NCI-H748 treated with DMSO at 0.1 percent for 48 hours (cell line): ENCODE results near the gene LPCAT3.
"Not testable (repeated sequence)": the region's sequence is repeated elsewhere in the genome, so short reads cannot be mapped to it uniquely, and the experiment has no call there.

Source experiments
- DNase-seq: peaks from one replicate; lab custom pipeline; 2025; lab: John Stamatoyannopoulos, UW

LPCAT3 gene

GRCh38 chr12:7018350-7019042, at the start of gene LPCAT3:
LPCAT3 (minus strand) TSS chr12:7018476; CDS start chr12:7018424, 52 bp downstream.
- DNase-seq: peak; percentile 92

GRCh38 chr12:7067096-7067495, 48.8 kb upstream of the LPCAT3 start:
- no peak for DNase-seq

- no peak for DNase-seq
Observed at GRCh38 chr12:7066596-7066995, 48.3 kb upstream of the LPCAT3 start.

- no peak for DNase-seq
Observed at GRCh38 chr12:7065073-7065623, 46.9 kb upstream of the LPCAT3 start.

- no peak for DNase-seq
Observed at GRCh38 chr12:7064516-7064915, 46.2 kb upstream of the LPCAT3 start.

- DNase-seq: no peak
Observed at GRCh38 chr12:7061596-7061995, 43.3 kb upstream of the LPCAT3 start.

- no peak for DNase-seq
Observed at GRCh38 chr12:7061138-7061537, 42.9 kb upstream of the LPCAT3 start.

- no peak for DNase-seq
Observed at GRCh38 chr12:7060353-7060954, 42.2 kb upstream of the LPCAT3 start, which contains the start of gene C1S. C1S (plus strand) TSS chr12:7060718; CDS start chr12:7061913, 1,195 bp downstream.

- no peak for DNase-seq
Observed at GRCh38 chr12:7059780-7060179, 41.5 kb upstream of the LPCAT3 start.

- no peak for DNase-seq
Observed at GRCh38 chr12:7058850-7059395, 40.6 kb upstream of the LPCAT3 start.

- DNase-seq: no peak
Observed at GRCh38 chr12:7058163-7058845, 40.0 kb upstream of the LPCAT3 start.

GRCh38 chr12:7055736-7056135, 37.5 kb upstream of the LPCAT3 start:
- not testable (repeated sequence) for DNase-seq

GRCh38 chr12:7054925-7055324, 36.6 kb upstream of the LPCAT3 start:
- no peak for DNase-seq

- not testable (repeated sequence) for DNase-seq
Observed at GRCh38 chr12:7049973-7050372, 31.7 kb upstream of the LPCAT3 start.

- DNase-seq: not testable (repeated sequence)
Observed at GRCh38 chr12:7049445-7049951, 31.2 kb upstream of the LPCAT3 start.

- DNase-seq: no peak
Observed at GRCh38 chr12:7047306-7047705, 29.0 kb upstream of the LPCAT3 start.

- no peak for DNase-seq
Observed at GRCh38 chr12:7046383-7047105, 28.3 kb upstream of the LPCAT3 start.

- no peak for DNase-seq
Observed at GRCh38 chr12:7045913-7046312, 27.6 kb upstream of the LPCAT3 start.

- DNase-seq: peak; percentile 4
Observed at GRCh38 chr12:7042842-7043241, 24.6 kb upstream of the LPCAT3 start.

GRCh38 chr12:7039403-7039802, 21.1 kb upstream of the LPCAT3 start:
- no peak for DNase-seq

- no peak for DNase-seq
Observed at GRCh38 chr12:7038591-7038990, 20.3 kb upstream of the LPCAT3 start.

GRCh38 chr12:7037411-7037810, 19.1 kb upstream of the LPCAT3 start:
- not testable (repeated sequence) for DNase-seq
